GM23338 (cell line): Measurements from ENCODE around the gene EEA1. TPM values are rescaled to one million over a fixed set of nuclear protein-coding genes. Genes with fewer than 3 reads are reported as not detected.

ENCODE experiments used
- ATAC-seq: fragments of 200-7000 bp; cut with Tn5 transposase; 3 replicates; pipeline ENCODE4 v1.9.1; 2020
- DNase-seq: peaks from one replicate; pipeline ENCODE4 v3.0.0-alpha.2; 2015; ENCODE audit warnings: low spot score
- H2AFZ ChIP-seq: fragments of 200-600 bp; sonication (generic); 2 replicates; pipeline ENCODE4 v1.8.0; 2016; ENCODE audit warnings: antibody characterized with exemption, mild to moderate bottlenecking, moderate library complexity
- H3F3A ChIP-seq: fragments of 200-600 bp; sonication (generic); replicated peaks from 2 replicates; pipeline ENCODE4 v1.8.0; 2017; ENCODE audit warnings: antibody characterized with exemption, mixed run types, low read depth
- H3K27ac ChIP-seq: fragments of 200-600 bp; sonication (generic); 2 replicates; pipeline ENCODE4 v1.6.1; 2016; ENCODE audit warnings: low read depth
- H3K27me3 ChIP-seq: fragments of 200-600 bp; sonication (generic); 2 replicates; pipeline ENCODE4 v1.8.0; 2016; ENCODE audit warnings: mild to moderate bottlenecking, mixed run types, moderate library complexity; ENCODE audit not compliant: insufficient read depth
- H3K36me3 ChIP-seq: fragments of 200-600 bp; sonication (generic); 2 replicates; pipeline ENCODE4 v1.8.0; 2016; ENCODE audit warnings: mild to moderate bottlenecking; ENCODE audit not compliant: insufficient read depth
- H3K4me1 ChIP-seq: fragments of 200-600 bp; sonication (generic); 2 replicates; pipeline ENCODE4 v1.8.0; 2016; ENCODE audit warnings: mild to moderate bottlenecking, moderate library complexity; ENCODE audit not compliant: insufficient read depth
- H3K4me2 ChIP-seq: fragments of 200-600 bp; sonication (generic); 2 replicates; pipeline ENCODE4 v1.7.1; 2017; ENCODE audit warnings: mixed run types
- H3K4me3 ChIP-seq: fragments of 200-600 bp; sonication (generic); 2 replicates; pipeline ENCODE4 v1.6.1; 2016; ENCODE audit warnings: mixed run types
- H3K79me2 ChIP-seq: fragments of 200-600 bp; sonication (generic); replicated peaks from 2 replicates; pipeline ENCODE4 v1.8.0; 2017; ENCODE audit warnings: mild to moderate bottlenecking; ENCODE audit not compliant: insufficient read depth
- H3K9me2 ChIP-seq: fragments of 200-600 bp; sonication (generic); 2 replicates; pipeline ENCODE4 v1.8.0; 2017; ENCODE audit not compliant: insufficient read depth
- H4K20me1 ChIP-seq: fragments of 200-600 bp; sonication (generic); replicated peaks from 2 replicates; pipeline ENCODE4 v1.8.0; 2017; ENCODE audit warnings: mild to moderate bottlenecking; ENCODE audit not compliant: insufficient read depth
- H3K27ac Mint-ChIP-seq: 2 replicates; pipeline ENCODE4 v1.8.0; 2020; ENCODE audit warnings: inconsistent platforms, mild to moderate bottlenecking, moderate library complexity, mixed read lengths
- H3K27me3 Mint-ChIP-seq: 3 replicates; pipeline ENCODE4 v1.8.0; 2022; ENCODE audit warnings: low read depth, mild to moderate bottlenecking, moderate library complexity, mixed read lengths, inconsistent platforms; ENCODE audit not compliant: insufficient read depth, poor library complexity
- H3K36me3 Mint-ChIP-seq: 3 replicates; pipeline ENCODE4 v1.8.0; 2021; ENCODE audit warnings: low read depth, mild to moderate bottlenecking, inconsistent platforms, moderate library complexity, mixed read lengths
- H3K4me1 Mint-ChIP-seq: 3 replicates; pipeline ENCODE4 v1.8.0; 2020; ENCODE audit warnings: mild to moderate bottlenecking, inconsistent platforms, mixed read lengths
- H3K4me3 Mint-ChIP-seq: 3 replicates; pipeline ENCODE4 v1.8.0; 2021; ENCODE audit warnings: moderate library complexity, mild to moderate bottlenecking, inconsistent platforms, mixed read lengths
- H3K9me3 Mint-ChIP-seq: 3 replicates; pipeline ENCODE4 v1.8.0; 2020; ENCODE audit warnings: moderate library complexity, mild to moderate bottlenecking, inconsistent platforms, mixed read lengths
- CREB1 ChIP-seq: fragments of 250-450 bp; sonication (Bioruptor Pico); IDR thresholded peaks from 2 replicates; pipeline ENCODE4 v1.5.0; 2020; ENCODE audit warnings: low read depth, mild to moderate bottlenecking, moderate library complexity
- CTCF ChIP-seq, 2 experiments: fragments of 200-600 bp in 1 of 2; sonication (generic) in 1 of 2; conservative IDR thresholded peaks; 2 replicates each; pipeline versions ENCODE4 v1.5.1 to v1.6.1; 2016 to 2017; ENCODE audit warnings: antibody characterized with exemption in 2 of 2, low read depth in 2 of 2, mild to moderate bottlenecking in 2 of 2, moderate library complexity in 1 of 2
- ETS1 ChIP-seq: IDR thresholded peaks from 2 replicates; pipeline ENCODE4 v1.6.1; 2016; ENCODE audit warnings: antibody characterized with exemption
- EZH2 ChIP-seq: fragments of 200-600 bp; sonication (generic); IDR thresholded peaks from one replicate; pipeline ENCODE4 v1.8.0; 2017; ENCODE audit warnings: antibody characterized with exemption, mild to moderate bottlenecking, low read depth; ENCODE audit not compliant: unreplicated experiment
- EZH2phosphoT487 ChIP-seq: fragments of 200-600 bp; sonication (generic); IDR thresholded peaks from one replicate; pipeline ENCODE4 v1.8.1; 2018; ENCODE audit warnings: antibody characterized with exemption; ENCODE audit not compliant: unreplicated experiment
- JUNB ChIP-seq: IDR thresholded peaks from one replicate; pipeline ENCODE4 v1.6.1; 2016; ENCODE audit warnings: antibody characterized with exemption; ENCODE audit not compliant: unreplicated experiment
- NANOG ChIP-seq: IDR thresholded peaks from 2 replicates; pipeline ENCODE4 v1.6.1; 2016; ENCODE audit warnings: antibody characterized with exemption, borderline replicate concordance
- ZNF331 ChIP-seq: fragments of 250-450 bp; sonication (Bioruptor Pico); IDR thresholded peaks from 2 replicates; pipeline ENCODE4 v1.5.0; 2020; ENCODE audit warnings: low read depth, mild to moderate bottlenecking, moderate library complexity
- polyA plus RNA-seq: library from polyadenylated mRNA; unstranded; fragments of >200 nt; fragmentation: Nextera tagmentation; extraction: Ambion mirVana; gene quantifications from 2 replicates; pipeline ENCODE4 v1.2.1, GENCODE V29; 2016
- total RNA-seq: library from RNA; depleted of rRNA; stranded (reverse); fragments of >200 nt; shearing (Covaris generic); gene quantifications from 2 replicates; pipeline ENCODE4 v1.2.3, GENCODE V29; 2014
- TF ChIP-seq, protein P1 (sequence below): fragments of 250-450 bp; sonication (Bioruptor Pico); IDR thresholded peaks from 2 replicates; pipeline ENCODE4 v1.5.0; 2020; ENCODE audit warnings: mild to moderate bottlenecking, moderate library complexity

Gene EEA1
- total and polyA plus RNA-seq, 2 experiments from 2014 or later = 10.0 to 41.1 TPM

- TF ChIP-seq CREB1 = no peak
These were observed 27.0 kb upstream of the EEA1 start (continued) for GRCh38 chr12:92955997-92956663.

DNA sequence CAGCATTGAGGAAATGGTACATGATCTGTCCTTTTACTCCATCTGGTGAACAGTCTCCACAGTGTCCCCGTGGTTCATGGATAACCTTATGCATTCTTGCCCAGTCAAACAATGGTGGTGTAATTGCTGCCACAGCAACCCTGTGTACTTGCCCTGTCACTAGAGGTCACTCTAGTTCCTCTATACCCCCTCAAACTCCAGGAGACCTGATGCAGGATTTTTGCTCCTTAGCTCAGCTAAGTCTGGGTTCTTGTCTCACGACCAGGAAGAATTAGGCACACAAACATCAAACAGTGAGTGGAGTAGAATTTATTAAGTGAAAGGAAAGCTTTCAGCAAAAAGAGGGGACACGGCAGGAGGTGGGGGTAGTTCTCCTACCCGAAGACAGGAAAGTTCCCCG is 24.7 kb upstream of the EEA1 start:
- Histone ChIP-seq H4K20me1 (no peaks in the 10 kb centered on the region), H3K4me1 (no peaks in the 10 kb centered on the region), H3K79me2 (no peaks in the 10 kb centered on the region), H3K4me2 (no peak overlapping the region), H3K36me3 (peaks cover 10% of the 10 kb centered on the region; the same call in 1 of the 2 replicates), H3K4me3 (no peak overlapping the region), H3F3A (no peaks in the 10 kb centered on the region), H3K27me3 (no peaks in the 10 kb centered on the region), H3K27ac (no peak overlapping the region), H2AFZ (no peak overlapping the region), H3K9me2 (peaks cover 3% of the 10 kb centered on the region; the same call in 1 of the 2 replicates)
- peaks cover 21% of the 10 kb centered on the region for H3K9me3 Mint-ChIP-seq
- no peak overlapping the region for H3K4me3 Mint-ChIP-seq
- peaks cover 15% of the 10 kb centered on the region for H3K36me3 Mint-ChIP-seq
- peaks cover 5% of the 10 kb centered on the region for H3K27me3 Mint-ChIP-seq
- TF ChIP-seq CTCF (conservative IDR thresholded peaks at IDR 0.05; ENCODE audit: low read depth in 2 of 2) = 0 out of 4 replicates have a peak, but pooled peaks of 1 of the 2 experiments have one; percentile 1
- no peak for TF ChIP-seq ZNF331
- no peak for ATAC-seq
- H3K27ac Mint-ChIP-seq = no peak overlapping the region
- H3K4me1 Mint-ChIP-seq = peaks cover 9% of the 10 kb centered on the region; the same call in 2 of the 3 replicates
- DNase-seq = peak; percentile 21

DNA sequence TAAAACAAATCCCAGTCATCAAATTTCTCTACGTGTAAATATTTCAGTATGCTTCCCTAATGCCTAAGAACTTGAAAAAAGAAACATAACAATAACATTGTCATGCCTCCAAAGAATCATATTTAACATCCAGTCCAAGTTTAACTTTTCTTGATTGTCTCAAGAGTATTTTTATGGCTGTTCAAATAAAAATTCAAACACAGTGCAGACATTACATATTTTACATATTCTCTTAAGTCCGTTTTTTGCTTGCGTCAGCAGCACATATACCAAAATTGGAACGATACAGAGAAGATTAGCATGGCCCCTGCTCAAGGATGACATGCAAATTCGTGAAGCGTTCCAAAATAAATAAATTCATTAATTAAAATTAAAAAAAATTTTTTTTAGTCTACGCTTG is 23.3 kb upstream of the EEA1 start:
- no peak overlapping the region for H3K4me2 ChIP-seq
- peaks cover 5% of the 10 kb centered on the region for H3K27me3 Mint-ChIP-seq
- H3F3A ChIP-seq = no peaks in the 10 kb centered on the region
- peaks cover 6% of the 10 kb centered on the region; the same call in 2 of the 3 replicates for H3K4me1 Mint-ChIP-seq
- H4K20me1 ChIP-seq = no peaks in the 10 kb centered on the region
- H3K27ac ChIP-seq = no peak overlapping the region
- H3K36me3 ChIP-seq = peaks cover 8% of the 10 kb centered on the region; the same call in 1 of the 2 replicates
- H3K27me3 ChIP-seq = no peaks in the 10 kb centered on the region
- H3K4me1 ChIP-seq = no peaks in the 10 kb centered on the region
- no peak overlapping the region for H2AFZ ChIP-seq
- no peak overlapping the region for H3K27ac Mint-ChIP-seq
- H3K36me3 Mint-ChIP-seq = peaks cover 15% of the 10 kb centered on the region
- DNase-seq = no peak
- H3K79me2 ChIP-seq = no peaks in the 10 kb centered on the region
- no peak for ATAC-seq
- peaks cover 21% of the 10 kb centered on the region for H3K9me3 Mint-ChIP-seq
- H3K9me2 ChIP-seq = peaks cover 4% of the 10 kb centered on the region; the same call in 1 of the 2 replicates
- H3K4me3 Mint-ChIP-seq = no peak overlapping the region
- no peak overlapping the region for H3K4me3 ChIP-seq
- TF ChIP-seq EZH2phosphoT487 = no peak
- no peak for TF ChIP-seq NANOG
- TF ChIP-seq JUNB = no peak
- TF ChIP-seq ETS1 = no peak
- TF ChIP-seq EZH2 = no peak
- TF ChIP-seq, protein P1, sequence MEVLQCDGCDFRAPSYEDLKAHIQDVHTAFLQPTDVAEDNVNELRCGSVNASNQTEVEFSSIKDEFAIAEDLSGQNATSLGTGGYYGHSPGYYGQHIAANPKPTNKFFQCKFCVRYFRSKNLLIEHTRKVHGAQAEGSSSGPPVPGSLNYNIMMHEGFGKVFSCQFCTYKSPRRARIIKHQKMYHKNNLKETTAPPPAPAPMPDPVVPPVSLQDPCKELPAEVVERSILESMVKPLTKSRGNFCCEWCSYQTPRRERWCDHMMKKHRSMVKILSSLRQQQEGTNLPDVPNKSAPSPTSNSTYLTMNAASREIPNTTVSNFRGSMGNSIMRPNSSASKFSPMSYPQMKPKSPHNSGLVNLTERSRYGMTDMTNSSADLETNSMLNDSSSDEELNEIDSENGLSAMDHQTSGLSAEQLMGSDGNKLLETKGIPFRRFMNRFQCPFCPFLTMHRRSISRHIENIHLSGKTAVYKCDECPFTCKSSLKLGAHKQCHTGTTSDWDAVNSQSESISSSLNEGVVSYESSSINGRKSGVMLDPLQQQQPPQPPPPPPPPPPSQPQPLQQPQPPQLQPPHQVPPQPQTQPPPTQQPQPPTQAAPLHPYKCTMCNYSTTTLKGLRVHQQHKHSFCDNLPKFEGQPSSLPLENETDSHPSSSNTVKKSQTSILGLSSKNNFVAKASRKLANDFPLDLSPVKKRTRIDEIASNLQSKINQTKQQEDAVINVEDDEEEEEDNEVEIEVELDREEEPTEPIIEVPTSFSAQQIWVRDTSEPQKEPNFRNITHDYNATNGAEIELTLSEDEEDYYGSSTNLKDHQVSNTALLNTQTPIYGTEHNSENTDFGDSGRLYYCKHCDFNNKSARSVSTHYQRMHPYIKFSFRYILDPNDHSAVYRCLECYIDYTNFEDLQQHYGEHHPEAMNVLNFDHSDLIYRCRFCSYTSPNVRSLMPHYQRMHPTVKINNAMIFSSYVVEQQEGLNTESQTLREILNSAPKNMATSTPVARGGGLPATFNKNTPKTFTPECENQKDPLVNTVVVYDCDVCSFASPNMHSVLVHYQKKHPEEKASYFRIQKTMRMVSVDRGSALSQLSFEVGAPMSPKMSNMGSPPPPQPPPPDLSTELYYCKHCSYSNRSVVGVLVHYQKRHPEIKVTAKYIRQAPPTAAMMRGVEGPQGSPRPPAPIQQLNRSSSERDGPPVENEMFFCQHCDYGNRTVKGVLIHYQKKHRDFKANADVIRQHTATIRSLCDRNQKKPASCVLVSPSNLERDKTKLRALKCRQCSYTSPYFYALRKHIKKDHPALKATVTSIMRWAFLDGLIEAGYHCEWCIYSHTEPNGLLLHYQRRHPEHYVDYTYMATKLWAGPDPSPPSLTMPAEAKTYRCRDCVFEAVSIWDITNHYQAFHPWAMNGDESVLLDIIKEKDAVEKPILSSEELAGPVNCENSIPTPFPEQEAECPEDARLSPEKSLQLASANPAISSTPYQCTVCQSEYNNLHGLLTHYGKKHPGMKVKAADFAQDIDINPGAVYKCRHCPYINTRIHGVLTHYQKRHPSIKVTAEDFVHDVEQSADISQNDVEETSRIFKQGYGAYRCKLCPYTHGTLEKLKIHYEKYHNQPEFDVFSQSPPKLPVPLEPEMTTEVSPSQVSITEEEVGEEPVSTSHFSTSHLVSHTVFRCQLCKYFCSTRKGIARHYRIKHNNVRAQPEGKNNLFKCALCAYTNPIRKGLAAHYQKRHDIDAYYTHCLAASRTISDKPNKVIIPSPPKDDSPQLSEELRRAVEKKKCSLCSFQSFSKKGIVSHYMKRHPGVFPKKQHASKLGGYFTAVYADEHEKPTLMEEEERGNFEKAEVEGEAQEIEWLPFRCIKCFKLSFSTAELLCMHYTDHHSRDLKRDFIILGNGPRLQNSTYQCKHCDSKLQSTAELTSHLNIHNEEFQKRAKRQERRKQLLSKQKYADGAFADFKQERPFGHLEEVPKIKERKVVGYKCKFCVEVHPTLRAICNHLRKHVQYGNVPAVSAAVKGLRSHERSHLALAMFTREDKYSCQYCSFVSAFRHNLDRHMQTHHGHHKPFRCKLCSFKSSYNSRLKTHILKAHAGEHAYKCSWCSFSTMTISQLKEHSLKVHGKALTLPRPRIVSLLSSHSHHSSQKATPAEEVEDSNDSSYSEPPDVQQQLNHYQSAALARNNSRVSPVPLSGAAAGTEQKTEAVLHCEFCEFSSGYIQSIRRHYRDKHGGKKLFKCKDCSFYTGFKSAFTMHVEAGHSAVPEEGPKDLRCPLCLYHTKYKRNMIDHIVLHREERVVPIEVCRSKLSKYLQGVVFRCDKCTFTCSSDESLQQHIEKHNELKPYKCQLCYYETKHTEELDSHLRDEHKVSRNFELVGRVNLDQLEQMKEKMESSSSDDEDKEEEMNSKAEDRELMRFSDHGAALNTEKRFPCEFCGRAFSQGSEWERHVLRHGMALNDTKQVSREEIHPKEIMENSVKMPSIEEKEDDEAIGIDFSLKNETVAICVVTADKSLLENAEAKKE (CRISPR knock-in tag) = no peak
